SH-SY5Y (cell line): ENCODE data around the gene DNAI2.

Experiments used
- GATA2 ChIP-seq: IDR thresholded peaks from 2 replicates; pipeline ENCODE4 v1.6.1; 2011; ENCODE audit warnings: mild to moderate bottlenecking, low read depth, low read length
- GATA3 ChIP-seq: IDR thresholded peaks from 2 replicates; pipeline ENCODE4 v1.6.1; 2011; ENCODE audit warnings: low read depth, mild to moderate bottlenecking, low read length, moderate library complexity

GRCh38 chr17:74231928-74232907 is 41.8 kb upstream of the DNAI2 start:
- TF ChIP-seq GATA3 (no peak), GATA2 (no peak)
